IMR-90 (cell line): ENCODE measurements around the gene CHMP4A. TPM values are rescaled to one million over a fixed set of nuclear protein-coding genes. Genes with fewer than 3 reads are reported as not detected.

ENCODE experiments used
- ATAC-seq: fragments of 200-7000 bp; cut with Tn5 transposase; 2 replicates; pipeline ENCODE4 v1.9.1; 2020; ENCODE audit warnings: low read depth, mild to moderate bottlenecking, moderate library complexity
- BruUV-seq: library from RNA; stranded (reverse); fragments of 400-500 nt; replicated peaks from 2 replicates; lab custom pipeline; 2021; lab: Mats Ljungman, UMichigan
- CTCF ChIA-PET: fragments of 300-600 bp; formaldehyde crosslinking; extraction: SDS; loops from one replicate; lab custom pipeline; 2021; ENCODE audit warnings: antibody characterized with exemption; lab: Yijun Ruan, JAX
- POLR2A ChIA-PET: fragments of 300-600 bp; sonication (Branson Sonifier 250); formaldehyde crosslinking; loops from one replicate; lab custom pipeline; 2022; ENCODE audit warnings: antibody characterized with exemption; ENCODE audit not compliant: unreplicated experiment; lab: Charles Lee
- DNase-seq: peaks from one replicate; pipeline ENCODE4 v3.0.0; 2013
- H2AFZ ChIP-seq: replicated peaks from 2 replicates; pipeline ENCODE3; 2013; ENCODE audit warnings: low read length, mild to moderate bottlenecking; ENCODE audit not compliant: poor library complexity
- H2AK5ac ChIP-seq: 2 replicates; pipeline ENCODE4 v1.6.1; 2013; ENCODE audit warnings: low read depth, low read length, inconsistent platforms
- H2AK9ac ChIP-seq: replicated peaks from 2 replicates; pipeline ENCODE3; 2013; ENCODE audit warnings: mild to moderate bottlenecking, low read depth, low read length, moderate library complexity; ENCODE audit not compliant: poor library complexity
- H2BK120ac ChIP-seq: 2 replicates; pipeline ENCODE4 v1.6.1; 2013; ENCODE audit warnings: low read depth, low read length, inconsistent platforms
- H2BK15ac ChIP-seq: 3 replicates; pipeline ENCODE4 v1.6.1; 2013; ENCODE audit warnings: low read depth, low read length, inconsistent platforms
- H2BK20ac ChIP-seq: 2 replicates; pipeline ENCODE4 v1.6.1; 2013; ENCODE audit warnings: low read depth, mild to moderate bottlenecking, inconsistent platforms, low read length, moderate library complexity
- H2BK5ac ChIP-seq: 2 replicates; pipeline ENCODE4 v1.6.1; 2013; ENCODE audit warnings: mild to moderate bottlenecking, low read depth, low read length, inconsistent platforms; ENCODE audit not compliant: poor library complexity, severe bottlenecking
- H3K14ac ChIP-seq: replicated peaks from 2 replicates; pipeline ENCODE4 v1.6.1; 2013; ENCODE audit warnings: low read depth, low read length, inconsistent platforms
- H3K18ac ChIP-seq: 2 replicates; pipeline ENCODE4 v1.6.1; 2013; ENCODE audit warnings: low read depth, low read length, control low read depth
- H3K23ac ChIP-seq: 2 replicates; pipeline ENCODE4 v1.6.1; 2013; ENCODE audit warnings: low read depth, low read length, inconsistent platforms
- H3K27ac ChIP-seq: 2 replicates; pipeline ENCODE4 v1.5.1; 2013; ENCODE audit warnings: mild to moderate bottlenecking, control low read depth, low read length; ENCODE audit not compliant: insufficient read depth
- H3K27me3 ChIP-seq: 2 replicates; pipeline ENCODE4 v1.6.1; 2013; ENCODE audit warnings: low read length; ENCODE audit not compliant: control insufficient read depth, insufficient read depth
- H3K36me3 ChIP-seq: 2 replicates; pipeline ENCODE4 v1.6.1; 2013; ENCODE audit warnings: low read length, mixed read lengths; ENCODE audit not compliant: control insufficient read depth, insufficient read depth
- H3K4ac ChIP-seq: 2 replicates; pipeline ENCODE4 v1.6.1; 2013; ENCODE audit warnings: low read depth, low read length, inconsistent platforms
- H3K4me1 ChIP-seq: 2 replicates; pipeline ENCODE4 v1.6.1; 2013; ENCODE audit warnings: low read length, mixed read lengths; ENCODE audit not compliant: control insufficient read depth, insufficient read depth
- H3K4me2 ChIP-seq: 2 replicates; pipeline ENCODE4 v1.6.1; 2013; ENCODE audit warnings: low read depth, mild to moderate bottlenecking, control low read depth, low read length, moderate library complexity
- H3K4me3 ChIP-seq: 2 replicates; pipeline ENCODE4 v1.5.1; 2013; ENCODE audit warnings: low read depth, mild to moderate bottlenecking, control low read depth, low read length, moderate library complexity; ENCODE audit not compliant: insufficient read depth
- H3K56ac ChIP-seq: 2 replicates; pipeline ENCODE4 v1.6.1; 2013; ENCODE audit warnings: low read length, inconsistent platforms; ENCODE audit not compliant: insufficient read depth; ENCODE audit errors: extremely low read depth
- H3K79me1 ChIP-seq, 2 experiments: 2 replicates each; pipeline ENCODE4 v1.6.1; 2013; ENCODE audit warnings: low read length in 2 of 2, inconsistent platforms in 1 of 2, low read depth in 1 of 2
- H3K9ac ChIP-seq: 2 replicates; pipeline ENCODE4 v1.6.1; 2013; ENCODE audit warnings: low read depth, low read length, control low read depth
- H3K9me1 ChIP-seq: 2 replicates; pipeline ENCODE4 v1.6.1; 2013; ENCODE audit warnings: low read length, inconsistent platforms; ENCODE audit not compliant: insufficient read depth
- H3K9me3 ChIP-seq: 2 replicates; pipeline ENCODE4 v1.6.1; 2013; ENCODE audit warnings: low read length; ENCODE audit not compliant: control insufficient read depth, insufficient read depth
- H4K20me1 ChIP-seq: 2 replicates; pipeline ENCODE4 v1.6.1; 2013; ENCODE audit warnings: low read length, inconsistent platforms; ENCODE audit not compliant: insufficient read depth
- H4K5ac ChIP-seq: 2 replicates; pipeline ENCODE4 v1.6.1; 2013; ENCODE audit warnings: mild to moderate bottlenecking, low read depth, low read length, control low read depth
- H4K8ac ChIP-seq, 2 experiments: 2 replicates each; pipeline ENCODE4 v1.6.1; 2013; ENCODE audit warnings: low read depth in 2 of 2, low read length in 2 of 2, control low read depth in 1 of 2, inconsistent platforms in 1 of 2
- H4K91ac ChIP-seq: 2 replicates; pipeline ENCODE4 v1.6.1; 2013; ENCODE audit warnings: low read depth, low read length, inconsistent platforms; ENCODE audit not compliant: insufficient read depth
- FOS ChIP-seq: fragments of 150-350 bp; IDR thresholded peaks from 2 replicates; pipeline ENCODE4 v1.6.1; 2016; ENCODE audit warnings: low read depth, low read length
- MAZ ChIP-seq: IDR thresholded peaks from 2 replicates; pipeline ENCODE4 v1.6.1; 2012; ENCODE audit warnings: low read depth, mild to moderate bottlenecking, low read length, improper control_type of control experiment, moderate library complexity, borderline replicate concordance
- MXI1 ChIP-seq: IDR thresholded peaks from 2 replicates; pipeline ENCODE4 v1.6.1; 2012; ENCODE audit warnings: low read depth, mild to moderate bottlenecking, low read length, moderate library complexity, borderline replicate concordance
- POLR2A ChIP-seq: IDR thresholded peaks from 2 replicates; pipeline ENCODE4 v1.6.1; 2012; ENCODE audit warnings: mild to moderate bottlenecking, low read depth, low read length
- RAD21 ChIP-seq: IDR thresholded peaks from 2 replicates; pipeline ENCODE4 v1.6.1; 2012; ENCODE audit warnings: low read length, improper control_type of control experiment
- RCOR1 ChIP-seq: IDR thresholded peaks from 2 replicates; pipeline ENCODE4 v1.6.1; 2012; ENCODE audit warnings: mild to moderate bottlenecking, low read length, improper control_type of control experiment; ENCODE audit not compliant: insufficient replicate concordance
- SMC3 ChIP-seq: fragments of 150-350 bp; IDR thresholded peaks from 2 replicates; pipeline ENCODE4 v1.6.1; 2016; ENCODE audit warnings: low read depth, mild to moderate bottlenecking, antibody characterized with exemption, low read length, moderate library complexity
- WGBS, 2 experiments: methylation state at CpG; one replicate each; pipeline versions ENCODE4 v1.1.5 to v1.1.7; 2013; ENCODE audit warnings: missing lambda C conversion rate in 2 of 2; ENCODE audit not compliant: insufficient read length in 1 of 2; ENCODE audit errors: extremely low coverage in 2 of 2; 5-methylcytosine and 5-hydroxymethylcytosine counted together
- dilution Hi-C: fragments of 300-500 bp; cut with HindIII; formaldehyde crosslinking; loops from one replicate; pipeline ENCODE4 v1.14.3; 2018; ENCODE audit warnings: low sequenced_read_pairs; ENCODE audit not compliant: unreplicated experiment
- in situ Hi-C: fragments of 300-500 bp; cut with MboI; formaldehyde crosslinking; loops from 3 replicates; pipeline ENCODE4 v1.14.3; 2019; ENCODE audit warnings: low sequenced_read_pairs, inconsistent platforms, mixed read lengths
- intact Hi-C: fragments of 100-400 bp; cut with micrococcal nuclease; formaldehyde crosslinking; loops from 2 replicates; pipeline ENCODE4 v1.10.0; 2022
- polyA plus RNA-seq, 3 experiments: library from polyadenylated mRNA; depleted of rRNA; stranded (reverse); fragments of >200 nt; gene quantifications; 2 replicates each; pipeline ENCODE4 v1.2.3, GENCODE V29; 2012; ENCODE audit warnings: low replicate concordance in 1 of 3
- total RNA-seq: library from RNA; depleted of rRNA; stranded (reverse); fragments of >200 nt; gene quantifications from 2 replicates; pipeline ENCODE4 v1.2.3, GENCODE V29; 2012
- TF ChIP-seq, protein P1 (sequence below): fragments of 150-350 bp; IDR thresholded peaks from 2 replicates; pipeline ENCODE4 v1.6.1; 2016; ENCODE audit warnings: low read depth, mild to moderate bottlenecking, low read length, moderate library complexity, borderline replicate concordance
- TF ChIP-seq, protein P2 (sequence below): fragments of 150-350 bp; IDR thresholded peaks from 2 replicates; pipeline ENCODE4 v1.6.1; 2017; ENCODE audit warnings: mild to moderate bottlenecking, antibody characterized with exemption, low read length, low read depth
- TF ChIP-seq, protein P3 (sequence below): conservative IDR thresholded peaks from 2 replicates; pipeline ENCODE4 v1.5.1; 2012; ENCODE audit warnings: mild to moderate bottlenecking, low read depth, low read length, improper control_type of control experiment

The CHMP4A gene
- total and polyA plus RNA-seq, 2 of the 4 experiments (the other 2 are of a cell fraction), result 22.0 to 63.8 TPM

DNA sequence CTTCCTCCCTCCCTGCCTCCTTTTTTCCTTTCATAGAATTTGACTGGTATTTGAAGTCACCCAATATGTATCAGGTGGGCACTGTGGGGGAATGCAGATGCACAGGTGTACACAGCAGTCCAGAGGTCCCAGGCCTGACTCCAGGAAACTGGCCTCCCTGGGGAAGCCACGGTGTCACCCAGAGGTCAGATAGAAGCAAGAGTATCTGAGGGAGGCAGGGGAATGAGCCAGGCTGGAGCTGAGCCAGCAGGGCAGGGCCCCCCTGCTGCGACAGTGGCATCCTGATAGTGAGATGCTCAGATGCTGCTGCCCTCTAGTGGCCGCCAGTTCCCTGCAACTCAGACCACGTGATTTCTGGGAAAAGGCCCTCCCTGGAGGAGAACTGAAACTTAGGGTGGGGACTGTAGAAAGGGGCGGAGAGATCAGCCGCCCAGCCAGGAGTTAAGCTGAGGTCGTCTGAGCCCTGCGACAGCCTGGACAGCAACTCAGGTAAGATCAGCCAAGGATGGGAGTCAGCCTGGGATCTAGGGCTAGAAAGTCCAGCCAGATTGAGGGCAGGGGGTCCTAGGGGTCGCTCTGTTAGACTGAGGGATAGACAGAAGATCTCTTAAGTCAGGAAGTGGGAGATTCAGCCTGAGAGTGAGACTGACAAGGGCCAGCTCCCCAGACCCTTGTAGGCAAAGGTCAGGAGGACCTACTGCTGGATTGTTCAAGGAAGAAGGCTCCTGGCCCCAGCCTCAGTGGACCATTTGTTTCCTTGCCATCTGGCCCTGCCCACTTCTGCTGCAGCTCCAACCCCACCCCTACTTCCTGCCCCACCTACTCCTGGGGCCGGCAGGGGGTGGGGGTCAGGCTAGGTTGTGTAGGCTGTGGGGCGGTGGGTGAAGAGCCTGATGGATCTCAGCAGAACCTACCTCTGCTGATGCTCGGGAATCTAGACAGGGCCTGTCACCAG lies 52.2 kb downstream of the CHMP4A start, which contains the start of gene IRF9:
IRF9 (plus strand) TSS at position 416 of the 955 bp plus-strand sequence. CDS start 880 bp downstream, outside the sequence.
- peak within 1 kb of the TSS; percentile 95 for H3K4ac ChIP-seq
- peak within 1 kb of the TSS; percentile 57 for H3K4me3 ChIP-seq
- peaks cover 7% of the 10 kb centered on the region for H3K4me1 ChIP-seq
- in situ Hi-C loops, result no loop called here
- 0% methylated on average over 5 of the region's 12 CpGs; no CpG with 5 or more reads in 1 of the 2 experiments for WGBS, 2 experiments
- ChIA-PET CTCF (interaction anchor here (0.6 to 1.6 kb wide), 10 partner anchors 10 to 53 kb away, joined by 3 to 14 read pairs (median 4); partner anchors contain the start of genes DCAF11, EMC9, NRL and PSME2), POLR2A (interaction anchor here (1.1 kb wide), 1 partner anchor 11 kb away, joined by 3 read pairs; no protein-coding TSS in a partner anchor)
- H3K18ac ChIP-seq, result peak within 1 kb of the TSS; percentile 78
- intact Hi-C loops, result loop anchor here (1.0 kb wide), 2 partner anchors 47 to 103 kb away; partner anchors contain the start of genes DCAF11 and NRL
- H3K79me1 ChIP-seq, result peaks cover 12 to 40% of the 10 kb centered on the region in 2 experiments
- H2BK120ac ChIP-seq, result peak within 1 kb of the TSS; percentile 72
- no TSS peak for BruUV-seq
- peak within 1 kb of the TSS; percentile 88 for H3K9ac ChIP-seq
- peak within 1 kb of the TSS; percentile 85 for H2AK5ac ChIP-seq
- H3K9me1 ChIP-seq, result peaks cover 7% of the 10 kb centered on the region
- peak within 1 kb of the TSS; percentile 89 for H2AFZ ChIP-seq
- peak within 1 kb of the TSS; percentile 81 for H3K4me2 ChIP-seq
- peak within 1 kb of the TSS; percentile 67; the same call in 2 of the 3 replicates for H2BK15ac ChIP-seq
- H4K91ac ChIP-seq, result peak within 1 kb of the TSS; percentile 88
- H2AK9ac ChIP-seq, result peak within 1 kb of the TSS; percentile 99
- peak within 1 kb of the TSS; percentile 96 for H3K14ac ChIP-seq
- no peaks in the 10 kb centered on the region for H3K27me3 ChIP-seq
- dilution Hi-C loops, result no loop called here
- 0 out of 2 replicates have a peak within 1 kb of the TSS, but pooled peaks have one; percentile 15 for H2BK20ac ChIP-seq
- ATAC-seq (peak; percentile 95), DNase-seq (peak; percentile 91)
- peak within 1 kb of the TSS; percentile 78 for H3K27ac ChIP-seq
- peak within 1 kb of the TSS; percentile 90 for H3K56ac ChIP-seq
- peak within 1 kb of the TSS; percentile 38 to 95 for H4K8ac ChIP-seq
- TF ChIP-seq, protein P1, sequence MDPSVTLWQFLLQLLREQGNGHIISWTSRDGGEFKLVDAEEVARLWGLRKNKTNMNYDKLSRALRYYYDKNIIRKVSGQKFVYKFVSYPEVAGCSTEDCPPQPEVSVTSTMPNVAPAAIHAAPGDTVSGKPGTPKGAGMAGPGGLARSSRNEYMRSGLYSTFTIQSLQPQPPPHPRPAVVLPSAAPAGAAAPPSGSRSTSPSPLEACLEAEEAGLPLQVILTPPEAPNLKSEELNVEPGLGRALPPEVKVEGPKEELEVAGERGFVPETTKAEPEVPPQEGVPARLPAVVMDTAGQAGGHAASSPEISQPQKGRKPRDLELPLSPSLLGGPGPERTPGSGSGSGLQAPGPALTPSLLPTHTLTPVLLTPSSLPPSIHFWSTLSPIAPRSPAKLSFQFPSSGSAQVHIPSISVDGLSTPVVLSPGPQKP, result no peak
- TF ChIP-seq POLR2A, result peak; percentile 54; the same call in 1 of the 2 replicates
- TF ChIP-seq, protein P2, sequence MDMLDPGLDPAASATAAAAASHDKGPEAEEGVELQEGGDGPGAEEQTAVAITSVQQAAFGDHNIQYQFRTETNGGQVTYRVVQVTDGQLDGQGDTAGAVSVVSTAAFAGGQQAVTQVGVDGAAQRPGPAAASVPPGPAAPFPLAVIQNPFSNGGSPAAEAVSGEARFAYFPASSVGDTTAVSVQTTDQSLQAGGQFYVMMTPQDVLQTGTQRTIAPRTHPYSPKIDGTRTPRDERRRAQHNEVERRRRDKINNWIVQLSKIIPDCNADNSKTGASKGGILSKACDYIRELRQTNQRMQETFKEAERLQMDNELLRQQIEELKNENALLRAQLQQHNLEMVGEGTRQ, result peak; percentile 95
- TF ChIP-seq MXI1, result peak; percentile 82; the same call in 1 of the 2 replicates
- peak; percentile 87 for TF ChIP-seq MAZ
- TF ChIP-seq SMC3, result peak; percentile 76
- TF ChIP-seq RCOR1, result peak; percentile 71
- TF ChIP-seq FOS, result no peak
- TF ChIP-seq RAD21, result peak; percentile 72
- TF ChIP-seq, protein P3, sequence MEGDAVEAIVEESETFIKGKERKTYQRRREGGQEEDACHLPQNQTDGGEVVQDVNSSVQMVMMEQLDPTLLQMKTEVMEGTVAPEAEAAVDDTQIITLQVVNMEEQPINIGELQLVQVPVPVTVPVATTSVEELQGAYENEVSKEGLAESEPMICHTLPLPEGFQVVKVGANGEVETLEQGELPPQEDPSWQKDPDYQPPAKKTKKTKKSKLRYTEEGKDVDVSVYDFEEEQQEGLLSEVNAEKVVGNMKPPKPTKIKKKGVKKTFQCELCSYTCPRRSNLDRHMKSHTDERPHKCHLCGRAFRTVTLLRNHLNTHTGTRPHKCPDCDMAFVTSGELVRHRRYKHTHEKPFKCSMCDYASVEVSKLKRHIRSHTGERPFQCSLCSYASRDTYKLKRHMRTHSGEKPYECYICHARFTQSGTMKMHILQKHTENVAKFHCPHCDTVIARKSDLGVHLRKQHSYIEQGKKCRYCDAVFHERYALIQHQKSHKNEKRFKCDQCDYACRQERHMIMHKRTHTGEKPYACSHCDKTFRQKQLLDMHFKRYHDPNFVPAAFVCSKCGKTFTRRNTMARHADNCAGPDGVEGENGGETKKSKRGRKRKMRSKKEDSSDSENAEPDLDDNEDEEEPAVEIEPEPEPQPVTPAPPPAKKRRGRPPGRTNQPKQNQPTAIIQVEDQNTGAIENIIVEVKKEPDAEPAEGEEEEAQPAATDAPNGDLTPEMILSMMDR, result peak; percentile 97
- H3K9me3 ChIP-seq, result no peaks in the 10 kb centered on the region
- H2BK5ac ChIP-seq, result peak within 1 kb of the TSS; percentile 80
- no peaks in the 10 kb centered on the region for H4K20me1 ChIP-seq
- H3K36me3 ChIP-seq, result peaks cover 67% of the 10 kb centered on the region
- H4K5ac ChIP-seq, result peak within 1 kb of the TSS; percentile 78
- H3K23ac ChIP-seq, result peak within 1 kb of the TSS; percentile 93
